SK-N-SH treated with all-trans-retinoic acid at 6 μM for 48 hours (cell line): ENCODE results near the gene SEC31A.

Experiments used
- ARNTL ChIP-seq: fragments of 450-650 bp; formaldehyde crosslinking; IDR thresholded peaks from 2 replicates; pipeline ENCODE4 v1.5.0; 2020; ENCODE audit warnings: low read depth, mild to moderate bottlenecking, moderate library complexity, borderline replicate concordance
- CSRNP3 ChIP-seq: fragments of 250-450 bp; sonication (Bioruptor Pico); IDR thresholded peaks from 2 replicates; pipeline ENCODE4 v1.5.1; 2021; ENCODE audit warnings: mild to moderate bottlenecking, moderate library complexity
- GLIS3 ChIP-seq: fragments of 250-450 bp; sonication (Bioruptor Pico); IDR thresholded peaks from 2 replicates; pipeline ENCODE4 v1.5.0; 2020; ENCODE audit warnings: mild to moderate bottlenecking, moderate library complexity
- ISL1 ChIP-seq: fragments of 250-450 bp; sonication (Bioruptor Pico); IDR thresholded peaks from 2 replicates; pipeline ENCODE4 v2.1.2; 2022; ENCODE audit warnings: mild to moderate bottlenecking, moderate library complexity
- PPARA ChIP-seq: fragments of 250-450 bp; sonication (Bioruptor Pico); IDR thresholded peaks from 2 replicates; pipeline ENCODE4 v1.5.0; 2020; ENCODE audit warnings: mild to moderate bottlenecking, borderline replicate concordance
- RARB ChIP-seq: fragments of 250-450 bp; sonication (Bioruptor Pico); IDR thresholded peaks from 2 replicates; pipeline ENCODE4 v1.8.0; 2021; ENCODE audit warnings: mild to moderate bottlenecking, moderate library complexity
- TOX ChIP-seq: fragments of 250-450 bp; sonication (Bioruptor Pico); IDR thresholded peaks from 2 replicates; pipeline ENCODE4 v1.8.0; 2021; ENCODE audit warnings: mild to moderate bottlenecking, moderate library complexity, borderline replicate concordance
- ZFP3 ChIP-seq: fragments of 250-450 bp; sonication (Bioruptor Pico); IDR thresholded peaks from 2 replicates; pipeline ENCODE4 v1.5.0; 2020; ENCODE audit warnings: mild to moderate bottlenecking, moderate library complexity
- ZFP30 ChIP-seq: fragments of 450-650 bp; formaldehyde crosslinking; IDR thresholded peaks from 2 replicates; pipeline ENCODE4 v1.5.0; 2022; ENCODE audit warnings: mild to moderate bottlenecking, moderate library complexity
- ZNF565 ChIP-seq: fragments of 450-650 bp; formaldehyde crosslinking; conservative IDR thresholded peaks from 2 replicates; pipeline ENCODE4 v1.5.0; 2020; ENCODE audit warnings: low read depth, mild to moderate bottlenecking, moderate library complexity
- ZNF8 ChIP-seq: fragments of 450-650 bp; formaldehyde crosslinking; IDR thresholded peaks from 2 replicates; pipeline ENCODE4 v1.5.0; 2020; ENCODE audit warnings: mild to moderate bottlenecking, moderate library complexity

GRCh38 chr4:82900066-82900410 is 9.1 kb upstream of the SEC31A start:
- TF ChIP-seq ZNF8 (CRISPR knock-in tag) (no peak), PPARA (CRISPR knock-in tag) (no peak), ZFP3 (CRISPR knock-in tag) (no peak), ZNF565 (CRISPR knock-in tag) (no peak), GLIS3 (CRISPR knock-in tag) (no peak), ZFP30 (no peak), TOX (CRISPR knock-in tag) (no peak), ARNTL (no peak), RARB (no peak), ISL1 (CRISPR knock-in tag) (no peak), CSRNP3 (CRISPR knock-in tag) (no peak)
